IMR-90 (cell line): ENCODE measurements around the gene HACD2. TPM values are rescaled to one million over a fixed set of nuclear protein-coding genes. Genes with fewer than 3 reads are reported as not detected.

Experiments used
- ATAC-seq: fragments of 200-7000 bp; cut with Tn5 transposase; 2 replicates; pipeline ENCODE4 v1.9.1; 2020; ENCODE audit warnings: low read depth, mild to moderate bottlenecking, moderate library complexity
- BruUV-seq: library from RNA; stranded (reverse); fragments of 400-500 nt; replicated peaks from 2 replicates; lab custom pipeline; 2021; lab: Mats Ljungman, UMichigan
- CTCF ChIA-PET: fragments of 300-600 bp; formaldehyde crosslinking; extraction: SDS; loops from one replicate; lab custom pipeline; 2021; ENCODE audit warnings: antibody characterized with exemption; lab: Yijun Ruan, JAX
- POLR2A ChIA-PET: fragments of 300-600 bp; sonication (Branson Sonifier 250); formaldehyde crosslinking; loops from one replicate; lab custom pipeline; 2022; ENCODE audit warnings: antibody characterized with exemption; ENCODE audit not compliant: unreplicated experiment; lab: Charles Lee
- DNase-seq: peaks from one replicate; pipeline ENCODE4 v3.0.0; 2013
- H2AFZ ChIP-seq: replicated peaks from 2 replicates; pipeline ENCODE3; 2013; ENCODE audit warnings: low read length, mild to moderate bottlenecking; ENCODE audit not compliant: poor library complexity
- H2AK5ac ChIP-seq: 2 replicates; pipeline ENCODE4 v1.6.1; 2013; ENCODE audit warnings: low read depth, low read length, inconsistent platforms
- H2AK9ac ChIP-seq: replicated peaks from 2 replicates; pipeline ENCODE3; 2013; ENCODE audit warnings: mild to moderate bottlenecking, low read depth, low read length, moderate library complexity; ENCODE audit not compliant: poor library complexity
- H2BK120ac ChIP-seq: 2 replicates; pipeline ENCODE4 v1.6.1; 2013; ENCODE audit warnings: low read depth, low read length, inconsistent platforms
- H2BK15ac ChIP-seq: 3 replicates; pipeline ENCODE4 v1.6.1; 2013; ENCODE audit warnings: low read depth, low read length, inconsistent platforms
- H2BK20ac ChIP-seq: 2 replicates; pipeline ENCODE4 v1.6.1; 2013; ENCODE audit warnings: low read depth, mild to moderate bottlenecking, inconsistent platforms, low read length, moderate library complexity
- H2BK5ac ChIP-seq: 2 replicates; pipeline ENCODE4 v1.6.1; 2013; ENCODE audit warnings: mild to moderate bottlenecking, low read depth, low read length, inconsistent platforms; ENCODE audit not compliant: poor library complexity, severe bottlenecking
- H3K14ac ChIP-seq: replicated peaks from 2 replicates; pipeline ENCODE4 v1.6.1; 2013; ENCODE audit warnings: low read depth, low read length, inconsistent platforms
- H3K18ac ChIP-seq: 2 replicates; pipeline ENCODE4 v1.6.1; 2013; ENCODE audit warnings: low read depth, low read length, control low read depth
- H3K23ac ChIP-seq: 2 replicates; pipeline ENCODE4 v1.6.1; 2013; ENCODE audit warnings: low read depth, low read length, inconsistent platforms
- H3K27ac ChIP-seq: 2 replicates; pipeline ENCODE4 v1.5.1; 2013; ENCODE audit warnings: mild to moderate bottlenecking, control low read depth, low read length; ENCODE audit not compliant: insufficient read depth
- H3K27me3 ChIP-seq: 2 replicates; pipeline ENCODE4 v1.6.1; 2013; ENCODE audit warnings: low read length; ENCODE audit not compliant: control insufficient read depth, insufficient read depth
- H3K36me3 ChIP-seq: 2 replicates; pipeline ENCODE4 v1.6.1; 2013; ENCODE audit warnings: low read length, mixed read lengths; ENCODE audit not compliant: control insufficient read depth, insufficient read depth
- H3K4ac ChIP-seq: 2 replicates; pipeline ENCODE4 v1.6.1; 2013; ENCODE audit warnings: low read depth, low read length, inconsistent platforms
- H3K4me1 ChIP-seq: 2 replicates; pipeline ENCODE4 v1.6.1; 2013; ENCODE audit warnings: low read length, mixed read lengths; ENCODE audit not compliant: control insufficient read depth, insufficient read depth
- H3K4me2 ChIP-seq: 2 replicates; pipeline ENCODE4 v1.6.1; 2013; ENCODE audit warnings: low read depth, mild to moderate bottlenecking, control low read depth, low read length, moderate library complexity
- H3K4me3 ChIP-seq: 2 replicates; pipeline ENCODE4 v1.5.1; 2013; ENCODE audit warnings: low read depth, mild to moderate bottlenecking, control low read depth, low read length, moderate library complexity; ENCODE audit not compliant: insufficient read depth
- H3K56ac ChIP-seq: 2 replicates; pipeline ENCODE4 v1.6.1; 2013; ENCODE audit warnings: low read length, inconsistent platforms; ENCODE audit not compliant: insufficient read depth; ENCODE audit errors: extremely low read depth
- H3K79me1 ChIP-seq, 2 experiments: 2 replicates each; pipeline ENCODE4 v1.6.1; 2013; ENCODE audit warnings: low read length in 2 of 2, inconsistent platforms in 1 of 2, low read depth in 1 of 2
- H3K9ac ChIP-seq: 2 replicates; pipeline ENCODE4 v1.6.1; 2013; ENCODE audit warnings: low read depth, low read length, control low read depth
- H3K9me1 ChIP-seq: 2 replicates; pipeline ENCODE4 v1.6.1; 2013; ENCODE audit warnings: low read length, inconsistent platforms; ENCODE audit not compliant: insufficient read depth
- H3K9me3 ChIP-seq: 2 replicates; pipeline ENCODE4 v1.6.1; 2013; ENCODE audit warnings: low read length; ENCODE audit not compliant: control insufficient read depth, insufficient read depth
- H4K20me1 ChIP-seq: 2 replicates; pipeline ENCODE4 v1.6.1; 2013; ENCODE audit warnings: low read length, inconsistent platforms; ENCODE audit not compliant: insufficient read depth
- H4K5ac ChIP-seq: 2 replicates; pipeline ENCODE4 v1.6.1; 2013; ENCODE audit warnings: mild to moderate bottlenecking, low read depth, low read length, control low read depth
- H4K8ac ChIP-seq, 2 experiments: 2 replicates each; pipeline ENCODE4 v1.6.1; 2013; ENCODE audit warnings: low read depth in 2 of 2, low read length in 2 of 2, control low read depth in 1 of 2, inconsistent platforms in 1 of 2
- H4K91ac ChIP-seq: 2 replicates; pipeline ENCODE4 v1.6.1; 2013; ENCODE audit warnings: low read depth, low read length, inconsistent platforms; ENCODE audit not compliant: insufficient read depth
- CEBPB ChIP-seq: IDR thresholded peaks from 2 replicates; pipeline ENCODE4 v1.6.1; 2012; ENCODE audit warnings: low read depth, low read length, improper control_type of control experiment
- MAZ ChIP-seq: IDR thresholded peaks from 2 replicates; pipeline ENCODE4 v1.6.1; 2012; ENCODE audit warnings: low read depth, mild to moderate bottlenecking, low read length, improper control_type of control experiment, moderate library complexity, borderline replicate concordance
- RCOR1 ChIP-seq: IDR thresholded peaks from 2 replicates; pipeline ENCODE4 v1.6.1; 2012; ENCODE audit warnings: mild to moderate bottlenecking, low read length, improper control_type of control experiment; ENCODE audit not compliant: insufficient replicate concordance
- WGBS, 2 experiments: methylation state at CpG; one replicate each; pipeline versions ENCODE4 v1.1.5 to v1.1.7; 2013; ENCODE audit warnings: missing lambda C conversion rate in 2 of 2; ENCODE audit not compliant: insufficient read length in 1 of 2; ENCODE audit errors: extremely low coverage in 2 of 2; 5-methylcytosine and 5-hydroxymethylcytosine counted together
- dilution Hi-C: fragments of 300-500 bp; cut with HindIII; formaldehyde crosslinking; loops from one replicate; pipeline ENCODE4 v1.14.3; 2018; ENCODE audit warnings: low sequenced_read_pairs; ENCODE audit not compliant: unreplicated experiment
- in situ Hi-C: fragments of 300-500 bp; cut with MboI; formaldehyde crosslinking; loops from 3 replicates; pipeline ENCODE4 v1.14.3; 2019; ENCODE audit warnings: low sequenced_read_pairs, inconsistent platforms, mixed read lengths
- intact Hi-C: fragments of 100-400 bp; cut with micrococcal nuclease; formaldehyde crosslinking; loops from 2 replicates; pipeline ENCODE4 v1.10.0; 2022
- polyA plus RNA-seq, 3 experiments: library from polyadenylated mRNA; depleted of rRNA; stranded (reverse); fragments of >200 nt; gene quantifications; 2 replicates each; pipeline ENCODE4 v1.2.3, GENCODE V29; 2012; ENCODE audit warnings: low replicate concordance in 1 of 3
- total RNA-seq: library from RNA; depleted of rRNA; stranded (reverse); fragments of >200 nt; gene quantifications from 2 replicates; pipeline ENCODE4 v1.2.3, GENCODE V29; 2012

Gene HACD2
- total and polyA plus RNA-seq, 2 of the 4 experiments (the other 2 are of a cell fraction): 21.5 to 22.6 TPM

GRCh38 chr3:123449102-123449996 lies 135.5 kb downstream of the HACD2 start:
- H3K27me3 ChIP-seq: peaks cover 74% of the 10 kb centered on the region

More at GRCh38 chr3:123449102-123449996, 135.5 kb downstream of the HACD2 start:
- DNase-seq: peak; percentile 10
- H2AFZ ChIP-seq: peak overlapping the region; percentile 85
- no peak overlapping the region for H4K91ac ChIP-seq
- H2BK120ac ChIP-seq: no peak overlapping the region
- peak overlapping the region; percentile 81 for H3K4me2 ChIP-seq
- ATAC-seq: peak; percentile 82
- no peak overlapping the region for H2BK15ac ChIP-seq
- no peaks in the 10 kb centered on the region for H3K9me1 ChIP-seq
- no peak overlapping the region for H2AK5ac ChIP-seq
- H3K18ac ChIP-seq: no peak overlapping the region
- no peak overlapping the region for H2BK20ac ChIP-seq
- H4K5ac ChIP-seq: no peak overlapping the region
- H3K4me3 ChIP-seq: peak overlapping the region; percentile 51
- H2BK5ac ChIP-seq: no peak overlapping the region
- ChIA-PET POLR2A (no interaction called here), CTCF (no interaction called here)
- H2AK9ac ChIP-seq: no peak overlapping the region
- in situ Hi-C loops (no loop called here), intact Hi-C loops (no loop called here), dilution Hi-C loops (no loop called here)
- H3K14ac ChIP-seq: no peak overlapping the region
- no peak overlapping the region for H3K27ac ChIP-seq
- no peak overlapping the region for H3K23ac ChIP-seq
- H4K8ac ChIP-seq: no peak overlapping the region
- H3K9ac ChIP-seq: no peak overlapping the region
- no peak for TF ChIP-seq CEBPB
- no peak for TF ChIP-seq RCOR1
- TF ChIP-seq MAZ: no peak
- no peaks in the 10 kb centered on the region for H3K4me1 ChIP-seq
- H4K20me1 ChIP-seq: no peaks in the 10 kb centered on the region
- no TSS peak for BruUV-seq
- peaks cover 2% of the 10 kb centered on the region; the same call in 1 of the 2 replicates for H3K9me3 ChIP-seq
- no peaks in the 10 kb centered on the region for H3K36me3 ChIP-seq
- H3K79me1 ChIP-seq: no peaks in the 10 kb centered on the region
- WGBS, 2 experiments: 2% methylated on average over 22 of the region's 114 CpGs; no CpG with 5 or more reads in 1 of the 2 experiments
- H3K56ac ChIP-seq: no peak overlapping the region
- no peak overlapping the region for H3K4ac ChIP-seq
